HG02798 (cell line): Measurements from ENCODE around the gene DNPEP.

Experiments
- ATAC-seq: cut with Tn5 transposase; IDR thresholded peaks from one replicate; pipeline ENCODE4 v1.9.1; 2021; ENCODE audit warnings: mild to moderate bottlenecking; ENCODE audit not compliant: unreplicated experiment, poor library complexity

DNPEP gene

DNA sequence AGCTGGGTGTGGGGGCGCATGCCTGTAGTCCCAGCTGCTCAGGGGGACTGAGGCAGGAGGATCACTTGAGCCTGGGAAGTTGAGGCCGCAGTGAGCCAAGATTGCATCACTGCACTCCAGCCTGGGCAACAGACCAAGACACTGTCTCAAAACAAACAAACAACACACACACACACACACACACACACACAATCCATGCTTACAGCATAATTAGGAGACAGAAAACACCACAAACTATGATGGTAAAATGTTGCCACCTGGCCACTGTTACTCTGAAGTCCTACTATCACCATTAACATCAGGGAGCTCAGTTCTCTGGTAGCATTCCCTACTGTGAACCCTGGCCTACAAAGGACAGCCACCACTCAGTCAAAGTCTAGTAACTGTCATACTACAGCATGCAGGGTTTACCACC, 18.3 kb downstream of the DNPEP start:
- no peak for ATAC-seq

DNA sequence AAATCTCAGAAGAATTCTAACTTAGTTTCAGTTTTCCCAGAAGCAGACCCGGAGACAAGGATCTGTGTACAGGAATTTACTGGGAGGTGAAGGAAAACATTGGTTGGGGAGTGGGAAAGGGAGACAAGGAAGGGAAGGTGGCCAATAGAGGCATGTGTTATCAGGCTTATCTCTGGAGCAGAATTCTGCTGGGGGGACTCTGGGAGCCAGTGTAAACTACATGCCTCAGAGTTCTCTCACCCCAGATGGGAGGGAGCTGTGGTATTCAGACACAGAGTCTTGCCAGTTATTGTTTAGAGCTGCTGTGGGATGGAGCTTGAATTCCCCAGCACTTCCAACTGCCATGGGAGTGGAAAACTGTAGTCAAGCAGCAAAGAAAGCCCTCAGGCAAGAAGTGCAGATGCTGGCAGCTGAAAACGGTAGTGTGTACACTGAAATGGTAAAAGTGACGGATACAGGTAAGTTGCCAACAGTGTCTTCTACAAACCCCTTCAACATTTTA, 19.0 kb downstream of the DNPEP start:
- ATAC-seq = no peak

DNA sequence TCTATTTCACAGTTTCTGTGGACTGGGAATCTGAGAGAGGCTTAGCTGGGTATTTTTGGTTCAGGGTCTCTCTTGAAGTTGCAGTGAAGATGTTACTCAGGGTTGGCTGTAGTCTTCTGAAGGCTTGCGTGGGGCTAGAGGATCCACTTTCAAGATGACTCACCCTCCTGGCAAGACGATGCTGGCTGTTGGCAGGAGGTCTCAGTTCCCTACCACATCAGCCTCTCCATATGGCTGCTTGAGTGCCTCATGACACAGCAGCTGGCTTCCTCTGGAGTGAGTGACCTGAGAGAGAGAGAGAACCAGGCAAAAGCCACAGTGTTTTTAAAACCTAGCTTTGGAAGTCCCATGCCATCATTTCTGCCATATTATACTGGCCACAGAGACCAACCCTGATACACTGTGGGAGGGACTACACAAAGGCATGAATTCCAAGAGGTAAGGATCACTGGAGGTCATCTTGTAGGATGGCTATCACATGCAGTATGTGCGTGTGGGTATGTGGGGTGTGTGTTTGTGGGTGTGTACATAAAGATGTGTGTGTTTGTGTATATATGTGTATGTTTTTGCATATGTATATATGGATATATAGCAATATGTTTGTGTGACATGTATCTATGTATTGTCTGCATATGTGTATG, 25.1 kb downstream of the DNPEP start:
- ATAC-seq = peak; percentile 72

DNA sequence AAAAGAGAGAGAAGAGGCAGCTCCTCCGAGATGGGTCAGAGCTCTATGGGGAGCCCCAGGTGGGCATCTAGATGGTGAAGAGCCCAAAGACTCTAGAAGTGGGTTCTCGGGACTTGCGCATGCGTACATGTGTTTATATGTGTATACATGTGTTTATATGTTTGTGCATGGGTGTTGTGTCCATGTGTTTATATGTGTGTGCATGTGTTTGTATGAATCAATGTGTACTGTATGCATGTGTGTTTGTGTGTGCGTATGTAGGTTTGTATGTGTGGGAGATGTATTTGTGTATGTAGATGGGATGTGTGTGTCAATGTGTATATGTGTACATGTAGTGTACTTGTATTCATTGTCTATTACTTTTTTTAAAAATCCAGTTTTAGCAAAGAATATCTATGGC, 25.6 kb downstream of the DNPEP start:
- ATAC-seq = no peak

DNA sequence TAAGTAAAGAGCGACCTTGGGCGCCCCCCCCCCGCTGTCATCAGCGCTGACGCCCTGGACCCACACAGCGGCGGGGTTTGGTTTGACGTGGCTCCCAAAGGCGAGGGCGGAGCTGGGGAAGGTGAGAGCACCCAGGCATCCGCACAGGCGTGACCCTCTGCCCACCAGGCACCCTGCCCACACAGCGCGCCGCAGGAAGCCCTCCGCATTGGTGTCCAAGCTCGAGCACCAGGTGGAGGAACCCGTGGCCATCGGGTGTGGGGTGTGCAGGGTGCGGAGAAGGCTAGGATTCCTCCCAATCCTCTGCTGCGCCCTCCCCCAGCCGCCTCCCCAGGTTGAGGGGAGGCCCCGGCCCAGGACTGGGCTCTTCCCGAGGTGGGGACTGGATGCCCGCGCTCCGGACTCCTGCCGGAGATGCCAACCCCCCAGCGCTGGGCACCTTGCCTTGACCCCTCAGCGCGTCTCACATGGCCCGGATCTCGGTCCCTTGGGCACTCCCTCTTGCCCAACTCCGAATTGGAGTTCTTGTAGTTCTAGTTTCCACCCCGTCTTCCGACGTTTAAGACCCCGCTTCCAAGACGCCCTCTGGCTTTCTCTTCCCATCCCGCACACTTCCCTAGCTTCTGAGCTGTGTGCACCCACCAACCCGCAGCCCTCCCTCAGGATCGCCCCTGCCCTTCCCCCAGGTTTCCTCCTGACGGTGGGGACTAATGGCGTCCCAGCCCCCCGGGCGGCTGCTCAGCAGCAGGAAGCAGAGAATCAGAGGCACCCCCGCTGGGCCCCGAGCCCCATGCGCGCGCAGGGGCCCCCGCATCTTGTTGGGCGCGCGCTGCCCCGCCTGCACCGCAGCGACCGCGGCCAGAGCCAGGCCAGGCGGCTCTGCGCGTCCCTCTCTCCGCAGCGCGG, 29.3 kb downstream of the DNPEP start:
- ATAC-seq = no peak

DNA sequence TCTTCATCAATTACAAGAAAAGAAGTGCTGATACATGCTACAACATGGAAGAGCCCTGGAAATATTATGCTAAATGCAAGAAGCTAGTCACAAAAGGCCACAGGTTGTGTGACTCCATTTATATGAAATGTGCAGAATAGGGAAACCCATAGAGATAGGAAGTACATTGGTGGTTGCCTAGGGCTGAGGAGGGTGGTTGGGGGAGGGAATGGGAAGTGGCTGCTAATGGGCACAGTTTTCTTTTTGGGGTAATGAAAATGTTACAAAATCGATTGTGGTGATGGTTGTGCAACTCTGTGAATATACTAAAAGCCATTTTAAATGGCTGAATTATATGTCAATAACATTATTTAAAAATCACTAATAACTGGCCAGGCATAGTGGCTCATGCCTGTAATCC, 30.9 kb downstream of the DNPEP start:
- ATAC-seq = no peak

DNA sequence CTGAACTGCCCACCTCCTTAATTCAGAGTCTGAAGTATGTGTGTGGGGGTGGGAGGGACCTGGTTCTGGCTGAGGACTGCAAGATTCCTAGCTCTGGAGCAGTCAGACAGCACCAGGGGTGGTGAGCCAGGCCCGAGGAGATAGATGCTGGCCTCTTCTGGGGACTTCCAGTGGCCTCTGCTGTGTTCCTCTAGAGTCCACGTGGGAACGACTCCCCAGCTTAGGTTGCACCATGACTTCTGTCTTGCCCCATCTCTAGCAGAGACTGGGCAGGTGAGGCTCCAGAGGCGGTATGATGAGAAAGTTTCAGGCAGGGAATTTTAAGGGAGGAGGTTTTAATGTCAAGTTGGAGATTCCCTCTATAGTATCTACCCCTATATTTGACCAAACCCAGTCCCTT, 33.1 kb downstream of the DNPEP start:
- ATAC-seq = no peak

DNA sequence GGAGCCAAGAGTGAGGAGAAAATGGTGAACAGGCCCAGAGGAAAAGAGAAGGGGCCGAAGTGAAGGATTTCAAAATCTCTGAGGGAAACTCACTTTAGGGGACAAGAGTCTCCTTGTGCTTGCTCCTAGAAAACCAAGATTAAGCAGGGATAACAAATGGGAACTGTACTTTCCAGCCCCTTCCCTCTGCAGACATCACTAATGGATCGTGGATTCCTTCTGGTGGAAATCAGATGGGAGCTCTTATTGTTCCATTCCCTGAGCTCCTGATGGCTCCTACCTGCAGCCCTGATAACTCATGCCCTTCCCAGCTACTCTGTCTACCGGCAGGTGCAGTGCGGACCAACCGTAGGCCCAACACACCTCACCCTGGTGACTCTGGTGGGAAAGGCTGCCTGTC, 34.6 kb downstream of the DNPEP start:
- no peak for ATAC-seq

DNA sequence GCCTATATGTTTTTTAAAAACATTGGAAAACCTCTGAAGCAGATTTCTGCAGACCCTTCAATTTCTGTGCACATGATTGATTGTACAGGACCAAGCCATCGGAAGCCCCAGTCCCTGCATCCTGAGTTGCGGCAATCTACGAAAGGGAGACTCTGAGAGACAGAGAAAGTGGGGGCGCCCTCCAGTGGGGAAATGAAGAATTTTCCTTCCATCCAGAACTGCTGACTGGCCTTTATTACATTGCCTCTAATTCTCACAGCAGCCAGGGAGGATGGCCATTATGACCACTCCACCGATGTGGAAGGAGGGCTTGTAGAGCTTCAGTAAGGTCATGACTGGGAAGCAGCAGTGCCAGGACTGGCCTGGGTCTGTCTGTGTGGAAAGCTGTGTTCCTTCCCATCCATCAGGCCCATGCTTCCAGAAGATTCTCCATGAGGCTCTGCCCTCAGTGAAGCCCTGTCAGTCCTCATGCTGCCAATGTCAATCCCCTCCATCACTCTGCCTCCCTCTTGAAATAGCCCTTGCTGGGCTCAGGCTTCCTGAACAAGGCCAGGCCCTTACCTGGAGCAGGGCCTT, 35.2 kb downstream of the DNPEP start:
- no peak for ATAC-seq

DNA sequence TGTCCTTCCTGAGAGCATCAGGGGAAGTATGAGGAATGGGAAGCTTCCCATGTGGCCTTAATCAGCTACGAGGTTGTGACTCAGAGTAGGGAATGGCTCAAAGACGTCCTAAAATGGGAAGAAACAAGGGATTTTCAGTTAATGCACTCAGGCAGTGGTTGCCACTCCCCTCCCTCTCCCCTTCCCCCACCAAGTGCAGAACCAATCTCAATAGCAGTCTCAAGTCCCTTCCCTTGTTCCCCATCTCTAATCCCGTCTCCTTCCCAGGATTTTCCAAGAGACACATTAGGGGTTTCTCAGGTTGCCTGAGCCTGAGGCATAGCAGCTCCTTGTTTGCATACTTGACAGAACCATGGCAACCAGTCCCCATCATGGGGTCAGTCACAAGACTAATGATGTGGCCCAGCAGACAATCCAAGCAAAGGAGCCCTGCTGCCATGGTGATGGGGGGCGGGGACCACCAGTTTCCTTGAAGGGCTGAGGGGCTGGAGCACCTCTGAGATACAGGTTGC, 36.9 kb downstream of the DNPEP start:
- no peak for ATAC-seq

DNA sequence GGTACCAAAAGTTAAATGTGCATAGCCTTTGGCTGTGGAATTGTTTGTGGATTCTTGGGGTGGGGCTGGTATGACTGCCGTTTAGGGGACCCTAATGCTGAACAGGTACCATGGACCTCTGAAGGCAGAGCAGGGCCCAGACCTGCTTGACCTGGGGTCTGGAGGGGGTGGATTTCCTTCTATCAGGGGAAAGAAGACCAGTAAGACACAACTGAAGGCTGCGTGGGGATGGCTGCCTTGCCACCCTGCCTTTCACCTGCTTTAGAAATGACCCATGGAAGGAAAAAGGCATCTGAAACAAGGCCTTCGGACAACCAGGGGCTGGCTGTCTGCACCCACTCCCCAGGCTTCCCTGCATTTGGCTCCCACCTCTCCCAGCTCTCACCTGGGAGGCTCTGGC, 37.5 kb downstream of the DNPEP start:
- ATAC-seq = no peak

DNA sequence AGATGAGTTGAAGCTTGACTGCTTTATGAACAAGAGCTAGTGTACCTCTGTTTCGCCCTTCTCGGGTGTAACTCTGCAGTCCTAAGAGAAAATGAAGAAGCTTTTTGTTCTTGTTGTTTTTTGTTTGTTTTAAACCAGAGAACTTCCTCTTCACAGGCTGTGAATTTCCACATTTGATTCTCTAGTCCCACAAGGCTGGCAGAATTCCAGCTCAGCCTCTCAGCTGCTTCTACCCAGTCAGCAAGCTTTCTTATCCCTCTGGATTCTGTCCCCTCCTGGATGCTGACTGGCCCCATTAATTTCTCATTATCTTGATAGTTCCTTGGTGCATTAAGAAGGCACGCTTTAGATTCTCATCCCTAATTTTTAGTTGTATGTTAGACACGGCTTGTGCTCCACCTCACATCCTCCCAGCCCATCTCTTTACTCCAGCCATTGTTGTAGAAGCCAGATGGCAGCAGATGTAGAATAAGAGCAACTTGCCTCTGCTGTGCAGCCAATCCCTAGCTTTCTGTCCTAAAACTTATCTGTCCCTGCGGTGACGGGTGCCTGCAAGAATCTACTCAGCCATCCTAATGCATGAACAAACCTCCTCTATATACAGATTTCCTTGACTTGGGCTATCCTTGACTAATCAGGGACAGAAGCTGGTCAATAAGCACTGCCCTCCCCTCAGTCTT, 42.8 kb downstream of the DNPEP start:
- no peak for ATAC-seq

DNA sequence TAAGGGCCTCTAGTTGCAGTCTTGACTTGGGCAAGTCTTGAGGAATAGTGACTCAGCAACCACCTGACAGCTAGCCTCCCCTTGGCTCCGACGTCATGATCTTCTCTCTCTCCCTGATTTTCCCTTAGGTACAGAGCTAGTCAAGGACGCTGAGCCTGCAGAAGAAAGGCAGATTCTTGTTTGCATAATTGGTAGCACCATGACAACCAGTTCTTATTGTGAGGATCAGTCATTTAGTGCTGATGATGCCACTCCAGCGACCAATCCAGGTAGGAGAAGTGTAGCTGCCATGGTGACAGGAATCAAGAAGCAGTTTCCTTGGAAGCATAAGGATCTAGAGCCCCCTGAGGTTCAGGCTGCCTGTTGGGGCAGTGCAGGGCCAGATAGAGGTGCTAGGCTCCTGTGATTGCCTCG, 52.3 kb downstream of the DNPEP start:
- no peak for ATAC-seq

DNA sequence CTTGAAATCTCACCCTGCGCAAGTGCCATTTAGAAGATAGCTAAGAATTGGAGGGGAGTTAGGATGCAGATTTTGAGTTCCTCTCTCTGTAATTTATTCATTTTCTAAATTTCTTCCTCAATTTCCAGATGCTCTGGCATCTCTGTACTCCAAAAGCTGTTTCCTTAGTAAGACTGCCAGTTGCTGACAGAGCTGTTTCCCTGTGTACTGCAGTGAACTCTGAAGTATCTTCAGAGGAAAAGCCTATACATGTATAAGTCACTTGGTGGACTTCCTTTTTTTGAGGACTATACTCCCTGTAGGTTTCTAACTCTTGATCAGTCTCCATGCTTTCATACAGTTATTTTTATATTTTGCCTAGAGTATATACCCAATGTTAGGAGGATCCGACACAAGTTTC, 53.6 kb downstream of the DNPEP start:
- ATAC-seq = no peak

DNA sequence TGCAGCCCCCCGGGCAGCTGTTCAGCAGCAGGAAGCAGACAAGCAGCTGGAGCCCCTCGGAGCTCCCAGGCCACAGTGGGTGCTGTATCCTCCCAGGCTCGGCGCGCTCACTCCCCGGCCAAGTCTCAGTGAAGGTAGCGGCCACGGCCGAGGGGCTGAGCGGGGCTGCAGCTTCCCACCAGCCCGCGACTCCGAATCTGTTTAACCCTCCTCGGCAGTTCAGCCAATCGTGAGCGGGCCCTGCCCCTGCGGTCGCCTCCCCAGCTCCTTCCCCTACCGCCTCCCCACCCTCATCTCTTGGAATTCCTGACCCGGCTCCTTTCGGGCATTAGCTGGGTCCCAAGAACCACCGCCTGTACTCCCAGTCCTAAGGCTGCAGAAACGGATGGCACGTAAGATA, 55.2 kb downstream of the DNPEP start, which contains the start of gene RESP18:
Gene RESP18, minus strand, starts transcription at position 203 of the 400 bp plus-strand sequence.
- ATAC-seq = no peak

DNA sequence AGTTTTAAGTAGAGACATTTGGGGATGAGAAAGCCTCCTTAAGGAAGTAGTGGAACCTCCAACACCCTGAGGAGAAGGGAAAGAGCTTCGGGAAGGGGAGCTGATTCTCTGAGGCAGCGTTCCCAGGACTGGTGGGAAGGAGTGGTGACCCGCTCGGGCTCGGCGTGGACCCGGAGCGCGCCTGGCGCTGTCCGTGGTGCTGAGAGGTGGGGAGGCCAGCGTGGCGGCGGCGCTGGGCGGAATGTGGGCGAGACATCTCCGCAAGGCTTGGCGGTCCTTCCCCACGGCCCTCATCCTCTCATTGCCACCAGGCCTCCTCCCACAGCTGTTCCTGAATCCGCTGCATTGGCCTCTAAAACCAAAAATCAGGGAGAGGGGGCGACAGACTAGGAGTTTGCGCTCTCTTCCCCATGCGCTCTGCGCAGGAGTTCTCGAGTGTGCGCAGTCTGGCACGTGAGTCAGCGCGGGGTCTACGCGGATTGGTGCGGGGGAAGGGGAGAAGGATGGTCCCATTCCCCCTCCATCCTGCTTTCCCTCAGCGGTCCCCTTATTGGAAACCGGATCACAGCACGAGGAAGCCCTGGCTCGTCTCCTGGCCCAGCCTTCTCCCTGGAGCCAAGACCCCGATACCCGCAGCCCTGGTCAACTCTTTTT, 56.0 kb downstream of the DNPEP start:
- ATAC-seq = no peak

DNA sequence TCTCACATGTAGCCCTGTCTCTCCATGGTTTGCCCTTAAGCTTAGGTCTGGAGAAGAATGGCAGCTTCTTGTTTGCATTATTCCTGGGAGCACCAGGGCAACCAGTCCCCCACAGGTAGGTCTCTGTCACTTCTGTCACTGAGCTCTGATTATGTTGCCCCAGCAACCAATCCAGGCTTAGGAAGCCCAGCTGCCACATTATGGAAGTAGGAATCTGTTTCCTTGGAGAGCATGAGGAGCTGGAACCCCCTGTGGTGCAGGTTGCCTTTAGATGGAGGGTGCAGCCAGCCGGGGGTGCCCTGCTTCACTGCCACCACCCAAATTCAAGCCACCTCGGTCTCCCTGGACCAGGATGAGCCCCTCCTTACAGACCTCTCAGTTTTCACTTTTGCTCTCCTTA, 60.0 kb downstream of the DNPEP start:
- no peak for ATAC-seq

DNA sequence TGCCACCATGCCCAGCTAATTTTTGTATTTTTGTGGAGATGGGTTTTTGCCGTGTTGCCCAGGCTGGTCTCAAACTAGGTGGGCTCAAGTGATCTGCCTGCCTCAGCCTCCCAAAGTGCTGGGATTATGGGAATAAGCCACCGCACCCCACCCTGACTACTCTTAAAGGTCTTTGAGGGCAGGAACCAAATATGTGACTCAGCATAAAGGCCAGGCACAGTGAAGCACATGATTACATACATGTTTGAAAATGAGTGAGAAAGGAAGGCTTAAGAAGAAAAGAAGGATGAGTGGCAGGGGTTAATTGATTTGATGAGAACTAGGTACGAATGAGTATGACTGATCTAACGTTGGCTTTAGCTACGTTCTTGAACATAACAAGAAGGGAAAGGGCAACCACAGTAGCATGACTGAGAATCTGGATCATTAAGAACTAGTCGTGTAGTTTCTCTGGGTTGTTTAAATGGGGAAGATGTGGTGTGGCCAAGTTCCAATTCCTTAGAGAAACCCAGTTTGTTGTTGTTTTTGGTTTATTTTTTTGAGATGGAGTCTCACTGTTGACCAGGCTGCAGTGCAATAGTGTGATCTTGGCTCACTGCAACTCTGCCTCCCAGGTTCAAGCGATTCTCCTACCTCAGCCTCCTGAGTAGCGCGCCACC, 61.9 kb downstream of the DNPEP start:
- no peak for ATAC-seq

DNA sequence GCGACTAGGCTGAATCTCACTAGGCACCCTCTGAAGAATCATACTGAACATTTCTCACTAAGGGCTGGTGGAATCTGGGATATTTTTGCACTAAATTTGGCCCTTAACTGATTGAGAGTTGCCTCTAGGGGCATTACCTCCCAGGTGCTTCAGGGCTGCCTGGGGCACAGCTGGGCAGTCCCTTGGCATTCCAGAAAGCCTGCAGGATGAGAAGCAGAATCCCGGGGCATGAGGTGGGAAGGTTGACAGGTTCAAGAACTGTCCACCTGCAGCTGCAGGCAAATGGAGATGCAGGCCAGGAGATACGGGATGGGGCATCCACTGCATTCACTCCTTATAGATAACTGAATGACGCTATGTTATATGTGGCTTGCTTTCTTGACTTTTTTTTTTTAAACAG, 62.6 kb downstream of the DNPEP start:
- no peak for ATAC-seq
